Mesendoderm (in vitro differentiated cells): Measurements from ENCODE around the gene NAB1.

ENCODE experiments used
- DNase-seq: peaks from one replicate; pipeline ENCODE4 v3.0.0; 2013
- H2AK5ac ChIP-seq: 2 replicates; pipeline ENCODE4 v1.6.1; 2013; ENCODE audit warnings: low read length, inconsistent platforms
- H2BK120ac ChIP-seq: 2 replicates; pipeline ENCODE4 v1.6.1; 2013; ENCODE audit warnings: low read depth, mild to moderate bottlenecking, low read length, moderate library complexity, mixed read lengths
- H2BK15ac ChIP-seq: replicated peaks from 2 replicates; pipeline ENCODE4 v1.6.1; 2013; ENCODE audit warnings: low read depth, mild to moderate bottlenecking, moderate library complexity
- H2BK5ac ChIP-seq: 2 replicates; pipeline ENCODE4 v1.6.1; 2013; ENCODE audit warnings: low read length, inconsistent platforms
- H3K18ac ChIP-seq: 2 replicates; pipeline ENCODE4 v1.6.1; 2013; ENCODE audit warnings: mild to moderate bottlenecking, low read length, mixed read lengths
- H3K23ac ChIP-seq: one replicate; pipeline ENCODE4 v1.6.1; 2013; ENCODE audit warnings: low read length
- H3K27ac ChIP-seq: 2 replicates; pipeline ENCODE4 v1.5.1; 2013; ENCODE audit warnings: low read depth, mild to moderate bottlenecking, inconsistent platforms, low read length, moderate library complexity
- H3K27me3 ChIP-seq: 2 replicates; pipeline ENCODE4 v1.6.1; 2013; ENCODE audit warnings: low read length, control low read depth, mild to moderate bottlenecking, inconsistent platforms; ENCODE audit not compliant: insufficient read depth, poor library complexity
- H3K36me3 ChIP-seq: 2 replicates; pipeline ENCODE4 v1.6.1; 2013; ENCODE audit warnings: low read length, inconsistent platforms; ENCODE audit not compliant: control insufficient read depth, insufficient read depth
- H3K4ac ChIP-seq: one replicate; pipeline ENCODE4 v1.6.1; 2013; ENCODE audit warnings: low read depth, mild to moderate bottlenecking, low read length, moderate library complexity
- H3K4me1 ChIP-seq: 2 replicates; pipeline ENCODE4 v1.6.1; 2013; ENCODE audit warnings: low read depth, low read length, inconsistent platforms; ENCODE audit not compliant: control insufficient read depth
- H3K4me2 ChIP-seq: 2 replicates; pipeline ENCODE4 v1.6.1; 2013; ENCODE audit warnings: low read length
- H3K4me3 ChIP-seq: 2 replicates; pipeline ENCODE4 v1.5.1; 2013; ENCODE audit warnings: mild to moderate bottlenecking, low read length
- H3K56ac ChIP-seq: one replicate; pipeline ENCODE4 v1.6.1; 2013; ENCODE audit warnings: low read length
- H3K79me1 ChIP-seq: 2 replicates; pipeline ENCODE4 v1.6.1; 2013; ENCODE audit warnings: low read length, inconsistent platforms
- H3K79me2 ChIP-seq: 2 replicates; pipeline ENCODE4 v1.6.1; 2013; ENCODE audit warnings: mild to moderate bottlenecking, low read length; ENCODE audit not compliant: control insufficient read depth, insufficient read depth
- H3K9ac ChIP-seq: 2 replicates; pipeline ENCODE4 v1.6.1; 2013; ENCODE audit warnings: low read length, inconsistent platforms
- H4K5ac ChIP-seq: one replicate; pipeline ENCODE4 v1.6.1; 2013; ENCODE audit warnings: low read length
- H4K8ac ChIP-seq: one replicate; pipeline ENCODE4 v1.6.1; 2013; ENCODE audit warnings: low read depth, mild to moderate bottlenecking, control low read depth, low read length, moderate library complexity
- WGBS: extraction: QIAGEN DNeasy Blood & Tissue Kit; methylation state at CpG from one replicate; pipeline ENCODE4 v1.1.7; 2013; ENCODE audit warnings: low lambda C conversion rate, missing lambda C conversion rate; ENCODE audit not compliant: insufficient coverage; ENCODE audit errors: extremely low coverage; 5-methylcytosine and 5-hydroxymethylcytosine counted together

The NAB1 gene

GRCh38 chr2:190718652-190719526 is 70.0 kb downstream of the NAB1 start:
- Histone ChIP-seq H2BK5ac (no peak overlapping the region), H3K9ac (no peak overlapping the region), H3K4me3 (no peak overlapping the region), H2BK15ac (no peak overlapping the region), H2AK5ac (no peak overlapping the region), H3K4me1 (no peaks in the 10 kb centered on the region), H2BK120ac (no peak overlapping the region), H3K79me2 (no peaks in the 10 kb centered on the region), H3K23ac (no peak overlapping the region), H3K4ac (no peak overlapping the region), H4K8ac (no peak overlapping the region), H3K18ac (no peak overlapping the region), H3K27ac (no peak overlapping the region), H3K79me1 (no peaks in the 10 kb centered on the region), H3K56ac (no peak overlapping the region), H3K4me2 (no peak overlapping the region), H4K5ac (no peak overlapping the region), H3K27me3 (no peaks in the 10 kb centered on the region), H3K36me3 (no peaks in the 10 kb centered on the region)
- no CpG with 5 or more reads among the region's 7 CpGs for whole genome bisulfite sequencing
- DNase-seq = peak; percentile 80

GRCh38 chr2:190720276-190720675 is 71.4 kb downstream of the NAB1 start:
- Histone ChIP-seq H3K4me2 (no peak overlapping the region), H3K18ac (no peak overlapping the region), H2AK5ac (no peak overlapping the region), H3K36me3 (no peaks in the 10 kb centered on the region), H2BK15ac (no peak overlapping the region), H2BK120ac (no peak overlapping the region), H3K27ac (no peak overlapping the region), H3K27me3 (no peaks in the 10 kb centered on the region), H4K5ac (no peak overlapping the region), H3K79me2 (no peaks in the 10 kb centered on the region), H3K4ac (no peak overlapping the region), H3K79me1 (no peaks in the 10 kb centered on the region), H3K23ac (no peak overlapping the region), H3K4me1 (no peaks in the 10 kb centered on the region), H4K8ac (no peak overlapping the region), H3K4me3 (no peak overlapping the region), H3K56ac (no peak overlapping the region), H3K9ac (no peak overlapping the region), H2BK5ac (no peak overlapping the region)
- DNase-seq = no peak
- WGBS = no CpG with 5 or more reads among the region's 6 CpGs

- Histone ChIP-seq H2AK5ac (no peak overlapping the region), H2BK120ac (no peak overlapping the region), H3K56ac (no peak overlapping the region), H4K5ac (no peak overlapping the region), H3K18ac (no peak overlapping the region), H2BK5ac (no peak overlapping the region), H3K79me2 (no peaks in the 10 kb centered on the region), H3K79me1 (no peaks in the 10 kb centered on the region), H3K4me2 (no peak overlapping the region), H3K27me3 (no peaks in the 10 kb centered on the region), H3K9ac (no peak overlapping the region), H3K23ac (no peak overlapping the region), H3K4me1 (no peaks in the 10 kb centered on the region), H3K4ac (no peak overlapping the region), H3K27ac (no peak overlapping the region), H2BK15ac (no peak overlapping the region), H4K8ac (no peak overlapping the region), H3K36me3 (no peaks in the 10 kb centered on the region), H3K4me3 (no peak overlapping the region)
- DNase-seq = no peak
- no CpG with 5 or more reads among the region's 1 CpG for WGBS
These were observed 71.8 kb downstream of the NAB1 start for GRCh38 chr2:190720691-190721090.

- H3K36me3 ChIP-seq = no peaks in the 10 kb centered on the region
- H3K9ac ChIP-seq = no peak overlapping the region
- H3K4me2 ChIP-seq = no peak overlapping the region
- no peak for DNase-seq
- no peak overlapping the region for H3K27ac ChIP-seq
- H4K8ac ChIP-seq = no peak overlapping the region
- H3K56ac ChIP-seq = no peak overlapping the region
- H3K79me1 ChIP-seq = no peaks in the 10 kb centered on the region
- no peaks in the 10 kb centered on the region for H3K4me1 ChIP-seq
- H3K4ac ChIP-seq = no peak overlapping the region
- H2BK120ac ChIP-seq = no peak overlapping the region
- no peak overlapping the region for H2BK5ac ChIP-seq
- no peaks in the 10 kb centered on the region for H3K79me2 ChIP-seq
- H3K18ac ChIP-seq = no peak overlapping the region
- H2BK15ac ChIP-seq = no peak overlapping the region
- H3K4me3 ChIP-seq = no peak overlapping the region
- WGBS = no CpG with 5 or more reads among the region's 4 CpGs
- no peaks in the 10 kb centered on the region for H3K27me3 ChIP-seq
- no peak overlapping the region for H2AK5ac ChIP-seq
- H3K23ac ChIP-seq = no peak overlapping the region
- H4K5ac ChIP-seq = no peak overlapping the region
These were observed 73.3 kb downstream of the NAB1 start for GRCh38 chr2:190722061-190722759.

- no peak overlapping the region for H2AK5ac ChIP-seq
- H2BK120ac ChIP-seq = no peak overlapping the region
- H3K18ac ChIP-seq = no peak overlapping the region
- no peak overlapping the region for H2BK5ac ChIP-seq
- H3K56ac ChIP-seq = no peak overlapping the region
- H3K4ac ChIP-seq = no peak overlapping the region
- H3K79me2 ChIP-seq = no peaks in the 10 kb centered on the region
- H3K4me3 ChIP-seq = no peak overlapping the region
- no peaks in the 10 kb centered on the region for H3K4me1 ChIP-seq
- no peaks in the 10 kb centered on the region for H3K27me3 ChIP-seq
- H3K27ac ChIP-seq = no peak overlapping the region
- no peak for DNase-seq
- H4K5ac ChIP-seq = no peak overlapping the region
- H3K9ac ChIP-seq = no peak overlapping the region
- no peak overlapping the region for H4K8ac ChIP-seq
- no peaks in the 10 kb centered on the region for H3K36me3 ChIP-seq
- WGBS = no CpG with 5 or more reads among the region's 6 CpGs
- H3K79me1 ChIP-seq = no peaks in the 10 kb centered on the region
- no peak overlapping the region for H2BK15ac ChIP-seq
- no peak overlapping the region for H3K23ac ChIP-seq
- no peak overlapping the region for H3K4me2 ChIP-seq
These were observed 74.0 kb downstream of the NAB1 start for GRCh38 chr2:190722835-190723234.
